Activated CD4-positive, alpha-beta memory T cell treated with anti-CD3 and anti-CD28 coated beads, Interleukin-2, amount 10 ng/mL, durations not matched to agents 7 days and 5 days (primary cell): Measurements from ENCODE around the gene GAK. TPM values are rescaled to one million over a fixed set of nuclear protein-coding genes. Genes with fewer than 3 reads are reported as not detected.

ENCODE experiments used
- CTCF ChIA-PET: fragments of 350-600 bp; sonication (Branson Sonifier 250); formaldehyde crosslinking; loops from one replicate; lab custom pipeline; 2021; ENCODE audit warnings: antibody characterized with exemption, inconsistent platforms; lab: Charles Lee
- POLR2A ChIA-PET: fragments of 350-600 bp; sonication (Branson Sonifier 250); formaldehyde crosslinking; loops from one replicate; lab custom pipeline; 2021; ENCODE audit warnings: antibody characterized with exemption; lab: Charles Lee
- DNase-seq: peaks from one replicate; pipeline ENCODE4 v3.0.0-alpha.2; 2020
- H3K27ac Mint-ChIP-seq: one replicate; pipeline ENCODE4 v1.8.0; 2021; ENCODE audit warnings: mild to moderate bottlenecking, mixed read lengths
- H3K27me3 Mint-ChIP-seq: one replicate; pipeline ENCODE4 v1.8.0; 2021; ENCODE audit warnings: mixed read lengths
- H3K36me3 Mint-ChIP-seq: one replicate; pipeline ENCODE4 v1.8.0; 2021; ENCODE audit warnings: low read depth, mixed read lengths
- H3K4me1 Mint-ChIP-seq: one replicate; pipeline ENCODE4 v1.8.0; 2021; ENCODE audit warnings: mixed read lengths
- H3K4me3 Mint-ChIP-seq: one replicate; pipeline ENCODE4 v1.8.0; 2021; ENCODE audit warnings: mild to moderate bottlenecking, mixed read lengths
- H3K9me3 Mint-ChIP-seq: one replicate; pipeline ENCODE4 v1.8.0; 2021; ENCODE audit warnings: mixed read lengths
- total RNA-seq, 2 experiments: library from RNA; stranded (reverse); gene quantifications; one replicate each; pipeline ENCODE4 v1.2.3, GENCODE V29; 2021

The GAK gene
- total RNA-seq, 2 experiments from 2014 or later: 139 to 156 TPM

DNA sequence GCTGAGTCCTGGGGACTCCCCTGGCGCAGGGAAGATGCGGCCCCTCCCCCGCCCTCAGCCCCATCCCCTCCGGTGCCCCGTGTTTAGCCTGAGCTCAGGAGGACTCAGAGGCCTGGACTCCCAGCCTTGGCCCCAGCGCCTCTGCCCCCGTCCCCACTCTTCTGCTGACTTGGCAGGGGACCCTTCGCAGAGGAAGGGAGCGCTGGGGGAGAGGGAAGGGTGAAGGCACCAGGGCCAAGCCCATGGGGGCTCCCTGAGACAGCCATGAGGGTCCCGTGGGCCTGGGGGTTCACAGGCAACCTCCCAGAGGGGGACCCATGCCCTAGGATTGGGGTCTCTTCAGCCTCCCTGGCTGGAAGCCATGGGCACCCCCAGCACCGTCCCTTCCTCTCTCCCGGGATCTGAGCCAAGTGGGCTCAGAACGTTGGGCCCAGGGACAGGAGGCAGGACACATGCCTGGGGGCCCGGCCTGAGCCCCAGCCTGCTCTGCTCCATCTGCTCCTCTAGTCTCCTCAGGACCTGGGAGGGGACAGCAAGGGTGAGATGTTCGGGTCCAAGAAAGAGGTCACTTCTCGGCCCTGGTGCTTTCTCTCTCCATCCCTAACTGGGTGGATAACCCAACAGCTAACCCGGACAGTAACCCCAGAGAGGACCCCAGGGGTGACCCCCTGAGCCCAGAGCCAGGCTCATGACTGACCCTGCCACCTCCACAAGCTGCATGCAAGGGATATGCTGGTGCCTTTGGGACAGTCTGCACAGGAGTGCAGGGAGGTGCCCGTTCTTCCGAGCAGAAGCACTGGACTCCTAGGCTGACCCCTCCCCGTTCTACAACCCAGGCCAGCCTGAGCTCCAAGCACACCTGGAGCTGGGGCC is 104.7 kb downstream of the GAK start:
- Mint-ChIP-seq H3K4me1 (peaks cover 5% of the 10 kb centered on the region), H3K27ac (no peak overlapping the region), H3K36me3 (no peaks in the 10 kb centered on the region), H3K27me3 (peaks cover 33% of the 10 kb centered on the region), H3K4me3 (no peak overlapping the region), H3K9me3 (no peaks in the 10 kb centered on the region)
- POLR2A ChIA-PET: no interaction called here
- no peak for DNase-seq
- CTCF ChIA-PET: no interaction called here

DNA sequence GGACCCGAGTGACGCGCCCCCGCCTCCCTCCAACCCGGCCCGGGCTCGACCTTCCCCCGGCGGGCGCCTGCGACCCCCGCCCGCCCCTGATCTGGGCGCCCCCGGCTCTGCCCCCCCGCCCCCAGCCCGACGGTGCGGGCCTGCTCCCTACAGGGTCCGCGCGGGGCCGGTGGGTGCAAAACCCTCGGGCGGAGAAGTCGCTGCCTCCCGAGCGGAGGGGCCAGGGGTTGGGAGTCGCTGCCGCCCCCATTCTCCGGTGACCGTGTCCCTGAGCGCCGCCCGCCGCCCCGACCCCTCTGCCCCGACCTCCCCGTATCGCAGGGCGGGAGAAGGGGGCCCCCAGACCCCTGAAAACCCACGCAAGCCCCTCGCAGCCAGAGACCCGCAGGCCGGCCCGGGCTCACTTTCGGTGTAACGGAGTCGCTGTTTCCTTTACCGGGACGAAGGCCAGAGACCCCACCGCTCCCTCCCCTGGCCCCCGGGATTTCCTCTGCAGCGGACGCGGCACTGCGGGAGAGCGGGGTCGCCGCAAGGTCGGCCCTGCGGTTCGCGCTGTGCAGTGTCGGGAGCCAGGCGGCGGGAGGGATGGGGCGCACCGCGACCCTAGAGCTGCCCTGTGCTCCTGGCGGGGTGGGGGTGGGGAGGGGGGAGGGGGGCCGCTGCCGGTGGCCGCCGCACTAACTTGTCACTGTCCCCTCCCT is 105.5 kb downstream of the GAK start:
- no peak for DNase-seq
- CTCF ChIA-PET: no interaction called here
- no peak overlapping the region for H3K27ac Mint-ChIP-seq

DNA sequence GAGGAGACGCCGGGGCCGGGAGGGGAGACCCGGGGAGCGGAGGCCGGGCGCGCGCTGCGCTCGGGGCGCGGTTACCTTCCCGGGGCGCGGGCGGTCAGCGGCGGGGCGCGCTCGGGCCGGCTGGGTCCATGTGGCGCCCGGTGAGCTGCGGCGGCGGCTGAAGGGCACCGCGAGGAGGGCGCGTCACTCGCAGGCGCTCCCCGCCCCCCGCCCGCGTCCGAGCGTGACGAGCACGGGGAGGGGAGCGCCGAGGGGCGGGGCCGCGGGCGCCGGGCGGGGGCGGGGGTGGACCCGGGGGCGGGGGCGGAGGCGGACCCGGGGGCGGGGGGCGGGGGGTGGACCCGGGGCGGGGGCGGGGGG is 106.2 kb downstream of the GAK start, which contains the start of gene CPLX1:
TSS of gene CPLX1 (minus strand) at position 159 of the 360 bp plus-strand sequence. CDS start 1,607 bp downstream, outside the sequence.
- peaks cover 5% of the 10 kb centered on the region for H3K4me1 Mint-ChIP-seq
- no peaks in the 10 kb centered on the region for H3K9me3 Mint-ChIP-seq
- H3K27ac Mint-ChIP-seq: no peak within 1 kb of the TSS
- peaks cover 42% of the 10 kb centered on the region for H3K27me3 Mint-ChIP-seq
- no peak for DNase-seq
- ChIA-PET CTCF (no interaction called here), POLR2A (no interaction called here)
- no peak within 1 kb of the TSS for H3K4me3 Mint-ChIP-seq
- no peaks in the 10 kb centered on the region for H3K36me3 Mint-ChIP-seq

More for the DNA sequence above, 105.5 kb downstream of the GAK start:
- Mint-ChIP-seq H3K4me3 (no peak overlapping the region), H3K9me3 (no peaks in the 10 kb centered on the region), H3K4me1 (peaks cover 5% of the 10 kb centered on the region), H3K36me3 (no peaks in the 10 kb centered on the region), H3K27me3 (peaks cover 41% of the 10 kb centered on the region)
- POLR2A ChIA-PET: no interaction called here

DNA sequence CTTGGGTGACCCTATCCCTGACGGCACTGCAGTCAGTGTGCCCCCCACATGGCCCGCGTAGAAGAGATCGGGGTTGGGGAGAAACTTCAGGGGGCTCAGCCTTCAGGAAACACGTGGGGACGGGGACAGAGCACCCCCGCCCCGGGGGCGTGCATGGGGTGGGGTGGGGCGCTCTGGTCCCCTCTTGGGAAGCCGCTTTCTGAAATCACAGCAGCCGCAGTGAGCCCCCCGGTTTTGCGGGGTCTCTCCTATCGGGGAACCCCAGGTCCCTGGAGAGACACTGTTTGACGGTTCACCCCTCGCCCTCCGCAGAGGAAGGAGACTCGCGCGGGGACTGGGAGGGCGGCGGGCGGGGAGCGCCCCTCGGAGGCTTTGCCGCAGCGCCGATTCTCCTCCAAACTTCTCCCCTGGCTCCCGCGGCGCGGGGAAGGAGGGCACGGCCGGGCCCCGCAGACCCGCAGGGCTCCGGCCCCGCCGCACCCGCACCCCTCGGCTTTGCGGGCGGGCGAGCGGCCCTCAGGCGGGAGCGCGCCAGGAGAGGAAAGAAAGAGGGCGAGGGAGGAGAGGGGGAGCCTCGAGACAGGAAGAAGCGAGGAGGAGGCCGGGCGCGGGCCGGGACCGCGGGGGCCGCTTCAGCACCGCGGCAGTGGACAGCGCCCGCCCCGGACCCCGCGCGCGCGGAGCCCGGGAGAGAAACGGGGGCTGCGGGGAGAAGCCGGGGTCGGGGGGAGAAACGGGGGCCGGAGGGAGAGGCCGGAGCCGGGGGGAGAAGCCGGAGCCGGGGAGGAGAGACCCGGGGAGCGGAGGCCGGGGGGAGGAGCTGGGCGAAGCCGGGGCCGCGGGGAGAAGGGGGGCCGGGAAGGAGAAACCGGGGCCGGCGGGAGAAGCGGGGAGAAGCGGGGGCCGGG is 106.8 kb downstream of the GAK start:
- Mint-ChIP-seq H3K36me3 (no peaks in the 10 kb centered on the region), H3K4me3 (no peak overlapping the region)

DNA sequence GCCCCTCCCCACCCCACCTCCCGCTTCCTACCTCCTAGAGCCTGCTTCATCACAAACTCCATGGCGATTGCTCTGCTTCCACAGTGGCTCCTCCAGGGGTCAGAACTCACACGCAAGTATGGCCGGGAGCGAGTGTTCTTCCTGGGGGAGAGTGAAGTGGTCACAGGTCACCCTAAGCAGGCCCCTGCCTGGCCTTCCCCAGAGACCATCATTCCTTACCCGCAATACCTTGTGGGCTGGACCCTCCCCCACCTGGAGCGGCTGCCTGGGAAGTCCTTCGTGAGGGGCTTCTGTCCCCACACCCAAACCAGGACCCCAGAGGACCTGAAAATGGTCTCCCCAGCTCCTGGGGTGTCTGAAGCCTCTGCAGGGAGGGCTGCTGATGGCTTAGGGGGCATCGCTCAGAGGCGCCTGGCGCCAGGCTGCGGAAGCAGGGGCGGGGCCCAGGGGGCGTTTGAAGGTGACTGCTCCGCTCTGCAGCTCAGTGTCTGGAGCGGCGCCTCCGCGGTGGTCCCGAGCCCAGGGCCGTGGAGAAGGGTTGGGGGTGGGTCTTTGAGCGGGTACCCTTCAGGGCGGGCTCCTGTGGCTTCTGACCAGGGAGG is 107.6 kb downstream of the GAK start:
- no peak overlapping the region for H3K27ac Mint-ChIP-seq
- ChIA-PET POLR2A (no interaction called here), CTCF (no interaction called here)
- H3K27me3 Mint-ChIP-seq: peaks cover 42% of the 10 kb centered on the region
- no peaks in the 10 kb centered on the region for H3K36me3 Mint-ChIP-seq
- DNase-seq: no peak
- no peak overlapping the region for H3K4me3 Mint-ChIP-seq
- no peaks in the 10 kb centered on the region for H3K9me3 Mint-ChIP-seq
- peaks cover 5% of the 10 kb centered on the region for H3K4me1 Mint-ChIP-seq

More for the DNA sequence above, 106.8 kb downstream of the GAK start:
- Mint-ChIP-seq H3K4me1 (peaks cover 5% of the 10 kb centered on the region), H3K27me3 (peaks cover 42% of the 10 kb centered on the region), H3K27ac (no peak overlapping the region), H3K9me3 (no peaks in the 10 kb centered on the region)
- POLR2A ChIA-PET: no interaction called here
- DNase-seq: peak; percentile 29
- CTCF ChIA-PET: no interaction called here

DNA sequence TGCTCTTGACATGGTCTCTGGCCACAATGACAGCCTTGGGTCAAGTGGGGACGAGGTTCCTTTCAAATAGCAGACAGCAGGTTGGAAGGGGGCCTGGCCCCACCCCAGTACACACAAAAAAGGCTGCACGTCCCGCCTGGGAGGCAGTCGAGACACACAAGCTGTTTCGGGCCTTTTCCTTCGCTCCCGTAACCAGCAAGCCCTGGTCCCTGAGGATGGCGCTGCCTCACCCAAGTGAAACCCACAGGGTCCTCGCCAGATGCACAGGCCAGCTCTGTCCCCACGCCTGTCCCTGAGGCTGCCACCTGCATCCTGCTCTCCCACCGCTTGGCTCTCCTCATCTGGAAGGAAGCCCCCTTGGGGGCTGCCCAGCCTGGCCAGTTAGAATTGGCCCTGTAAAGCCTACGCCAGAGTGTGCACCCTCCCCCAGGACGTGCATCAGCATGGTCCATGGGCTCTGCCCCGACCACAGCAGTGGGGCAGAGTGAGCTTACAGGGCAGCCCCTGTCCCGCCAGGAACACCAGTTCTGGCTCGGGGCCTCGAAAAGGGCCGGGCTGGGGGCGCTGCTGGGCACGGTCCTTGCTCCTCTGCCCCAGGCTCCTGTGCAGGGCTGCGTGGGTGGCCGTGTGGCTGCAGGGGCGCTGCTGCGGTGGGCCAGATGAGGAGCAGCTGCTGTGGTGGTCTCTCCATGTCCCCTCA is 108.2 kb downstream of the GAK start:
- Mint-ChIP-seq H3K4me3 (no peak overlapping the region), H3K4me1 (peaks cover 5% of the 10 kb centered on the region), H3K27ac (no peak overlapping the region), H3K27me3 (peaks cover 42% of the 10 kb centered on the region), H3K9me3 (no peaks in the 10 kb centered on the region), H3K36me3 (no peaks in the 10 kb centered on the region)
- ChIA-PET CTCF (no interaction called here), POLR2A (no interaction called here)
- no peak for DNase-seq

DNA sequence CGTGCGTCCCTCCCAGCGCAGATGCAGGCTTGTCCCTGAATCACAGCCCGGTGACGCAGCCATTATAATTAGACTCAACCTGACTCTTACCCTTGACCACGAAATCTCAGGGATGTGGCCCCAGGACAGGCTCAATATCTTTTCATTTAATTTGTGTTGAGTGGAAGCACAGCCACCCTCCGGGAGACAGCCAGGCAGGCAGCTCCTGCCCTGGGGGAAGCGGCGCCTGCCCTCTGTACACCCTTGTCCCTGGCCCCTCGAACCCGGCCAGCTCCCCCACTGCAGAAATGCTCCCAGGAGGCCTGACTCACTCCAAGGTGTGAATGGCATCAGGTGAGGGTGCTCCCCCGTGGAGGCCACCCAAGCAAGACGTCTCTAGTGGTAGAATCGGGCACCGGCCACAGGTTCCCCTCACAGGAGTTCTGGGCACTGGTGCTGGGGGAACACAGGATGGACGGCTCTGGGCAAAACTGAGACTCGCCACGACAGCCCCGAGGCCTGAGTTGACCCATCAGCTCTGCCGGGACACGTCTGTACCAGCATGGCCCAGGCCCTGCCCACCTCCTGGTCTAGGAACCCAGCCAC is 108.8 kb downstream of the GAK start:
- DNase-seq: no peak
- no peak overlapping the region for H3K27ac Mint-ChIP-seq
- ChIA-PET POLR2A (interaction anchor here (1.2 kb wide), 1 partner anchor 40 kb away, joined by 3 read pairs; no protein-coding TSS in a partner anchor), CTCF (no interaction called here)
- peaks cover 38% of the 10 kb centered on the region for H3K27me3 Mint-ChIP-seq
- no peak overlapping the region for H3K4me3 Mint-ChIP-seq
- H3K4me1 Mint-ChIP-seq: peaks cover 5% of the 10 kb centered on the region
- no peaks in the 10 kb centered on the region for H3K9me3 Mint-ChIP-seq
- H3K36me3 Mint-ChIP-seq: no peaks in the 10 kb centered on the region

DNA sequence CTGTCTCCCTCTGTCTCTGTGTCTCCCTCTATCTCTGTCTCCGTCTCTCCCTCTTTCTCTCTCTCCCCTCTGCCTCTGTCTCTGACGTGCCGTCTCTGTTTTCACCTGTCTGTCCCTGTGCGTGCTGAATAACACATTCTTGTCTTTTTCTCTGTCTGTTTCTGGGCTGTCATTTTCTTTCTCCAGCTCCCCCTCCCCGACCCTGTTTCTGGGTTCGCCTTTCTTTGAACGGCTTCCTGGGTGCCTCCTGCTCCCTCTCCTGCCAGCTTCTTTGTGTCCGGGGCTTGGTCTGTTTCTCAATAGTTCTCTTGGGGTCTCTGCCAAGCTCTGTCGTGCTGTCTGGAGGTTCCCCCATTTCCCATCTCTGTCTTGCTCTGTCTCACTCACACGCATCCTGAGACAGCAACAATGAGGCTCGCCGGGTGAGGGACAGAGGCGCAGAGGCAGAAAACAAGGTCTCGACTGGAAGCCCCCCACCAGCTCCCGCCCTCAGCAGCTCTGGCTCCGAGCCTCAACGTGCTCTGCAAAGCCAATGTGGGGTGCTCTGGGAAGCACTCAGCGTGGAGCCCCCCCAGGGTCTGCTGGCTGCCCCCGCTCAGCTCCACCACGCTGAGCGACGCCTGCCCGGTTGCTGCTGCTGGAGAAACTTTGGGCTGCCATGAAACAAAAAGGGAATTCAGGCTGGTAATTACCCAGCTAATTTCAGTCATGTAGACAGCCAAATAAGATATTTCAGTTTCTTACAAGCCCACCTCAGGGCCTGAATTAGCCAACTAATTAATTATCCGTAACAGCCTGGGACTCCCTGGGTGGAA is 109.5 kb downstream of the GAK start:
- H3K27ac Mint-ChIP-seq: no peak overlapping the region
- peaks cover 2% of the 10 kb centered on the region for H3K4me1 Mint-ChIP-seq
- peaks cover 31% of the 10 kb centered on the region for H3K27me3 Mint-ChIP-seq
- ChIA-PET POLR2A (interaction anchor here (1.2 kb wide), 1 partner anchor 39 kb away, joined by 3 read pairs; no protein-coding TSS in a partner anchor), CTCF (no interaction called here)
- no peak overlapping the region for H3K4me3 Mint-ChIP-seq
- DNase-seq: no peak
- H3K9me3 Mint-ChIP-seq: no peaks in the 10 kb centered on the region
- no peaks in the 10 kb centered on the region for H3K36me3 Mint-ChIP-seq

DNA sequence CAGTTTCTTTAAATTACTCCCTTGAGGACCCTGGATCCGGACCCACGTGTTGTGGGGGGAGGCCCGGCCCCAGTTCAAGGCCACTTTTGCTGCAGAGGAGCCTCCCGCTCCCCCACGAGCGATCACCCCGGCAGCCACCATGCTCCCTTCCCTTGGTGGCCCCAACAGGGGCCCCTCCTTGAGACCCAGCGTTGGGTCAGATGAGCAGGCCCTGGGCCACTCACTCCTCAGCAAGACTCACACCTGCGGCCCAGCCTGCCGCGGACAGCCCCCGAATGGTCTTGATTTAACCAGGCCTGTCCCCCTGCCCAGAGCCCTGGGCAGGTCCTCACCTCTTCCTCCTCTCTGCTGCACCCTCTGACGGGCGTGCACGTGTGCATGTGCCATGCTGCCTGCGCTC is 110.5 kb downstream of the GAK start:
- Mint-ChIP-seq H3K27me3 (peaks cover 32% of the 10 kb centered on the region), H3K4me1 (peaks cover 2% of the 10 kb centered on the region), H3K9me3 (no peaks in the 10 kb centered on the region), H3K4me3 (no peak overlapping the region), H3K27ac (no peak overlapping the region), H3K36me3 (no peaks in the 10 kb centered on the region)
- CTCF ChIA-PET: no interaction called here
- POLR2A ChIA-PET: no interaction called here
- DNase-seq: no peak

DNA sequence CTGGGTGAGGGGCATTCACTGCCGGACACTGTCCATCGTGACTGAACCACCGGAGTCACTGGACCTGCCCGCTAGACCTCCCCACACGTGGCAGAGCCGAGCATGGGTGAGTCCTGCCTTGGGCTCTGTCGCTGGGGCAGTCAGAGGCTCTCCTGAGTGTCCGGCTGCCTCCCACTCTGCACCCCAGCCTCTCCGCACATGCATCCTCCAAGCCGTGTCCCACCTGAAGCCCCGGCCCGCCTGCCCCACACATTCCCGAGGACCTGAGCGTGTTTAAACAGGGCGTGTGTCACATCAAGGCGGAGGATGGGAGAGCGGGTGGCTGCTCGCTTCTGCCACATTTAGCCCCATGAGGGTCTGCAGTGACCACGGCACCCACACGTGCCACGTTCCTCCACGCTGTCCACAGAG is 110.9 kb downstream of the GAK start:
- H3K4me3 Mint-ChIP-seq: no peak overlapping the region
- H3K36me3 Mint-ChIP-seq: no peaks in the 10 kb centered on the region
- DNase-seq: no peak
- H3K27me3 Mint-ChIP-seq: peaks cover 34% of the 10 kb centered on the region
- H3K27ac Mint-ChIP-seq: no peak overlapping the region
- H3K4me1 Mint-ChIP-seq: peaks cover 2% of the 10 kb centered on the region
- ChIA-PET POLR2A (no interaction called here), CTCF (no interaction called here)
- H3K9me3 Mint-ChIP-seq: no peaks in the 10 kb centered on the region
